Keratinocyte (primary cell): Measurements from ENCODE around the gene WWC2. TPM values are rescaled to one million over a fixed set of nuclear protein-coding genes. Genes with fewer than 3 reads are reported as not detected.

Experiments
- DNase-seq: peaks from one replicate; pipeline ENCODE4 v3.0.0-alpha.2; 2011; ENCODE audit warnings: low read depth, missing footprints, low spot score
- FAIRE-seq: peaks from 2 replicates; lab custom pipeline; 2011; peaks lifted over from hg19 to GRCh38; lab: Jason Lieb, UNC
- H2AFZ ChIP-seq: 2 replicates; pipeline ENCODE4 v1.6.0; 2012; ENCODE audit warnings: low read length, control low read depth, inconsistent platforms; ENCODE audit not compliant: control insufficient read depth
- H3K27ac ChIP-seq: 2 replicates; pipeline ENCODE4 v1.5.1; 2011; ENCODE audit warnings: low read length; ENCODE audit not compliant: control insufficient read depth, insufficient read depth
- H3K27me3 ChIP-seq: 3 replicates; pipeline ENCODE4 v1.6.0; 2011; ENCODE audit warnings: low read length; ENCODE audit not compliant: control insufficient read depth, insufficient read depth; ENCODE audit errors: extremely low read depth
- H3K36me3 ChIP-seq, 2 experiments: 2 replicates in 1 of 2; 3 replicates in 1 of 2; pipeline ENCODE4 v1.5.1; 2011; ENCODE audit warnings: low read length in 2 of 2, mild to moderate bottlenecking in 1 of 2; ENCODE audit not compliant: control insufficient read depth in 2 of 2, insufficient read depth in 2 of 2; ENCODE audit errors: extremely low read depth in 1 of 2
- H3K4me1 ChIP-seq: 3 replicates; pipeline ENCODE4 v1.5.1; 2011; ENCODE audit warnings: low read length; ENCODE audit not compliant: control insufficient read depth, insufficient read depth; ENCODE audit errors: extremely low read depth
- H3K4me2 ChIP-seq: 3 replicates; pipeline ENCODE4 v1.6.0; 2011; ENCODE audit warnings: low read depth, low read length; ENCODE audit not compliant: control insufficient read depth, insufficient read depth; ENCODE audit errors: extremely low read depth
- H3K4me3 ChIP-seq, 3 experiments: fragments of 200-600 bp in 1 of 3; sonication (generic) in 1 of 3; 2 replicates in 2 of 3; 3 replicates in 1 of 3; pipeline ENCODE4 v1.5.1; 2011 to 2016; ENCODE audit warnings: low read length in 3 of 3, mild to moderate bottlenecking in 3 of 3, control low read depth in 2 of 3, inconsistent platforms in 1 of 3, low read depth in 1 of 3, mixed read lengths in 1 of 3, mixed run types in 1 of 3, moderate library complexity in 1 of 3; ENCODE audit not compliant: control insufficient read depth in 2 of 3, insufficient read depth in 2 of 3; ENCODE audit errors: extremely low read depth in 1 of 3
- H3K79me2 ChIP-seq: 2 replicates; pipeline ENCODE4 v1.6.0; 2012; ENCODE audit warnings: low read length; ENCODE audit not compliant: control insufficient read depth, insufficient read depth
- H3K9ac ChIP-seq: 3 replicates; pipeline ENCODE4 v1.6.0; 2011; ENCODE audit warnings: low read length; ENCODE audit not compliant: control insufficient read depth, insufficient read depth; ENCODE audit errors: extremely low read depth
- H3K9me1 ChIP-seq: 3 replicates; pipeline ENCODE4 v1.6.0; 2011; ENCODE audit warnings: low read length; ENCODE audit not compliant: control insufficient read depth, insufficient read depth; ENCODE audit errors: extremely low read depth
- H3K9me3 ChIP-seq: 2 replicates; pipeline ENCODE4 v1.5.1; 2012; ENCODE audit warnings: low read depth, low read length; ENCODE audit not compliant: control insufficient read depth
- H4K20me1 ChIP-seq: 3 replicates; pipeline ENCODE4 v1.6.0; 2011; ENCODE audit warnings: low read length; ENCODE audit not compliant: control insufficient read depth, insufficient read depth; ENCODE audit errors: extremely low read depth
- CTCF ChIP-seq, 3 experiments: IDR thresholded peaks in 1 of 3; conservative IDR thresholded peaks in 1 of 3; optimal IDR thresholded peaks in 1 of 3; 2 replicates in 2 of 3; 3 replicates in 1 of 3; pipeline versions ENCODE3 to v1.5.1; 2011; ENCODE audit warnings: low read length in 3 of 3, mild to moderate bottlenecking in 3 of 3, moderate library complexity in 2 of 3, control low read depth in 1 of 3, inconsistent platforms in 1 of 3; ENCODE audit not compliant: insufficient read depth in 2 of 3; ENCODE audit errors: extremely low read depth in 1 of 3
- EZH2 ChIP-seq: IDR thresholded peaks from one replicate; pipeline ENCODE4 v1.6.1; 2012; ENCODE audit warnings: inconsistent platforms, mild to moderate bottlenecking, low read length, moderate library complexity
- dilution Hi-C: fragments of 300-500 bp; cut with MboI; formaldehyde crosslinking; loops from one replicate; pipeline ENCODE4 v1.7.0; 2020; ENCODE audit warnings: low sequenced_read_pairs; ENCODE audit not compliant: extremely low pct_ligation_motif_present
- polyA plus RNA-seq, 5 experiments: library from polyadenylated mRNA; depleted of rRNA in 3 of 5; stranded (reverse) in 3 of 5; stranded (forward) in 1 of 5; unstranded in 1 of 5; fragments of >200 nt; gene quantifications; 1 replicate in 1 of 5; 2 replicates in 3 of 5; 3 replicates in 1 of 5; pipeline versions ENCODE4 v1.2.1 to v1.2.3, GENCODE V29; 2011 to 2012; ENCODE audit warnings: missing spikeins in 2 of 5, low read depth in 1 of 5, low replicate concordance in 1 of 5

Gene WWC2
- polyA plus RNA-seq, 1 donor (not counting 4 experiments of a cell fraction or from before 2014, with no cell fraction given): 15.4 TPM

GRCh38 chr4:183295711-183296110 lies 196.7 kb downstream of the WWC2 start:
- H3K9ac ChIP-seq: no peak overlapping the region
- peaks cover 3 to 6% of the 10 kb centered on the region in 2 experiments for H3K36me3 ChIP-seq
- no peak overlapping the region for H3K4me3 ChIP-seq
- H3K9me1 ChIP-seq: no peaks in the 10 kb centered on the region
- dilution Hi-C loops: no loop called here
- H3K27ac ChIP-seq: no peak overlapping the region
- DNase-seq (no peak), FAIRE-seq (no peak)
- H2AFZ ChIP-seq: no peak overlapping the region
- H3K27me3 ChIP-seq: no peaks in the 10 kb centered on the region
- no peaks in the 10 kb centered on the region for H3K9me3 ChIP-seq
- no peak for TF ChIP-seq EZH2
- TF ChIP-seq CTCF (optimal IDR thresholded peaks at IDR 0.05 in 1 of 3, IDR thresholded peaks at IDR 0.05 in 1 of 3, conservative IDR thresholded peaks at IDR 0.05 in 1 of 3; ENCODE audit: extremely low read depth in 1 of 3, insufficient read depth in 2 of 3, low read length in 3 of 3): no peak
- H3K79me2 ChIP-seq: no peaks in the 10 kb centered on the region
- H3K4me2 ChIP-seq: no peak overlapping the region
- H3K4me1 ChIP-seq: peaks cover 8% of the 10 kb centered on the region
- H4K20me1 ChIP-seq: no peaks in the 10 kb centered on the region

GRCh38 chr4:183297675-183298074 lies 198.6 kb downstream of the WWC2 start:
- no peak overlapping the region for H3K4me3 ChIP-seq

More at GRCh38 chr4:183297675-183298074, 198.6 kb downstream of the WWC2 start:
- DNase-seq: no peak
- TF ChIP-seq EZH2 (no peak), CTCF (optimal IDR thresholded peaks at IDR 0.05 in 1 of 3, IDR thresholded peaks at IDR 0.05 in 1 of 3, conservative IDR thresholded peaks at IDR 0.05 in 1 of 3; ENCODE audit: extremely low read depth in 1 of 3, insufficient read depth in 2 of 3, low read length in 3 of 3) (no peak)
- H2AFZ ChIP-seq: no peak overlapping the region
- no peaks in the 10 kb centered on the region for H3K79me2 ChIP-seq
- peaks cover 2 to 3% of the 10 kb centered on the region in 2 experiments for H3K36me3 ChIP-seq
- no peak for FAIRE-seq
- no peak overlapping the region for H3K4me2 ChIP-seq
- peaks cover 8% of the 10 kb centered on the region for H3K4me1 ChIP-seq
- dilution Hi-C loops: no loop called here
- H3K27ac ChIP-seq: no peak overlapping the region
- H4K20me1 ChIP-seq: no peaks in the 10 kb centered on the region
- no peaks in the 10 kb centered on the region for H3K9me3 ChIP-seq
- H3K9me1 ChIP-seq: no peaks in the 10 kb centered on the region
- H3K9ac ChIP-seq: no peak overlapping the region
- no peaks in the 10 kb centered on the region for H3K27me3 ChIP-seq
